K562 (cell line): ENCODE measurements around the gene CDK4. TPM values are rescaled to one million over a fixed set of nuclear protein-coding genes. Genes with fewer than 3 reads are reported as not detected.

Source experiments
- CCAR2 ChIP-seq: fragments of 200-400 bp; formaldehyde crosslinking; IDR thresholded peaks from 2 replicates; pipeline ENCODE4 v1.6.1; 2017; ENCODE audit warnings: mild to moderate bottlenecking, low read depth, low read length
- ERF ChIP-seq: fragments of 450-650 bp; formaldehyde crosslinking; IDR thresholded peaks from 2 replicates; pipeline ENCODE4 v1.4.0; 2020; ENCODE audit warnings: mild to moderate bottlenecking, mixed read lengths
- FOXJ2 ChIP-seq: fragments of 200-800 bp; sonication (Bioruptor generic); IDR thresholded peaks from 2 replicates; pipeline ENCODE4 v1.6.1; 2016; ENCODE audit warnings: missing genetic modification characterization, missing compliant biosample characterization
- FOXP1 ChIP-seq: sonication (generic); formaldehyde crosslinking; IDR thresholded peaks from 2 replicates; pipeline ENCODE4 v1.8.0; 2022; ENCODE audit warnings: mild to moderate bottlenecking, missing genetic modification reagents
- GTF2A2 ChIP-seq: IDR thresholded peaks from 2 replicates; pipeline ENCODE4 v1.6.1; 2016; ENCODE audit warnings: mild to moderate bottlenecking, missing genetic modification characterization, missing compliant biosample characterization
- MEF2A ChIP-seq: IDR thresholded peaks from 2 replicates; pipeline ENCODE4 v1.6.1; 2011; ENCODE audit warnings: low read depth, mild to moderate bottlenecking, low read length, moderate library complexity; ENCODE audit not compliant: control insufficient read depth
- POLR2AphosphoS5 ChIP-seq: IDR thresholded peaks from 2 replicates; pipeline ENCODE4 v1.6.1; 2011; ENCODE audit warnings: mild to moderate bottlenecking, low read depth, low read length, moderate library complexity; ENCODE audit not compliant: control insufficient read depth, insufficient read depth
- POLR2B ChIP-seq: fragments of 450-650 bp; IDR thresholded peaks from 2 replicates; pipeline ENCODE4 v1.6.1; 2018; ENCODE audit warnings: low read depth; ENCODE audit not compliant: partially characterized antibody
- PURB ChIP-seq: sonication (generic); formaldehyde crosslinking; IDR thresholded peaks from 2 replicates; pipeline ENCODE4 v1.9.0; 2021; ENCODE audit warnings: low read depth, mild to moderate bottlenecking, missing genetic modification reagents
- RBM25 ChIP-seq: fragments of 200-400 bp; formaldehyde crosslinking; IDR thresholded peaks from 2 replicates; pipeline ENCODE4 v1.6.1; 2018; ENCODE audit warnings: low read length, low read depth, moderate library complexity; ENCODE audit not compliant: severe bottlenecking
- SMAD3 ChIP-seq: fragments of 450-650 bp; formaldehyde crosslinking; conservative IDR thresholded peaks from 2 replicates; pipeline ENCODE4 v1.4.0; 2020; ENCODE audit warnings: mild to moderate bottlenecking
- TCFL5 ChIP-seq: fragments of 250-450 bp; sonication (Bioruptor Pico); conservative IDR thresholded peaks from 2 replicates; pipeline ENCODE4 v1.6.1; 2021; ENCODE audit warnings: mild to moderate bottlenecking, moderate library complexity, matching md5 sums
- TFAM ChIP-seq: fragments of 250-450 bp; sonication (Bioruptor Pico); conservative IDR thresholded peaks from 2 replicates; pipeline ENCODE4 v1.5.0; 2021; ENCODE audit warnings: mild to moderate bottlenecking, moderate library complexity
- XRCC3 ChIP-seq: fragments of 450-650 bp; IDR thresholded peaks from 2 replicates; pipeline ENCODE4 v1.6.1; 2017; ENCODE audit warnings: mild to moderate bottlenecking, moderate library complexity
- ZKSCAN8 ChIP-seq: fragments of 200-800 bp; sonication (Bioruptor generic); IDR thresholded peaks from 2 replicates; pipeline ENCODE4 v1.6.1; 2016; ENCODE audit warnings: missing genetic modification characterization, missing compliant biosample characterization
- ZNF121 ChIP-seq: sonication (generic); formaldehyde crosslinking; conservative IDR thresholded peaks from 2 replicates; pipeline ENCODE4 v1.8.0; 2022; ENCODE audit warnings: missing genetic modification reagents
- ZNF224 ChIP-seq: sonication (generic); formaldehyde crosslinking; IDR thresholded peaks from 2 replicates; pipeline ENCODE4 v1.8.0; 2022; ENCODE audit warnings: mild to moderate bottlenecking, missing genetic modification reagents
- ZNF695 ChIP-seq: fragments of 450-650 bp; formaldehyde crosslinking; IDR thresholded peaks from 2 replicates; pipeline ENCODE4 v1.4.0; 2020; ENCODE audit warnings: mild to moderate bottlenecking, moderate library complexity
- ZNF764 ChIP-seq: fragments of 250-450 bp; sonication (Bioruptor Pico); IDR thresholded peaks from 2 replicates; pipeline ENCODE4 v1.4.0; 2020; ENCODE audit warnings: low read depth, mild to moderate bottlenecking, moderate library complexity
- ZSCAN29 ChIP-seq: fragments of 450-650 bp; IDR thresholded peaks from 2 replicates; pipeline ENCODE4 v1.6.1; 2017
- polyA plus RNA-seq, 8 experiments: library from polyadenylated mRNA; depleted of rRNA in 4 of 8; stranded (reverse) in 5 of 8; unstranded in 3 of 8; fragments of >200 nt; fragmentation: Nextera tagmentation in 2 of 8; fragmentation: Illumina TruSeq in 1 of 8; extraction: Ambion mirVana in 2 of 8; extraction: Trizol in 1 of 8; gene quantifications; 2 replicates each; pipeline versions ENCODE4 v1.2.1 to v1.2.3, GENCODE V29; 2011 to 2014; ENCODE audit warnings: inconsistent platforms in 1 of 8, missing spikeins in 1 of 8
- total RNA-seq, 7 experiments: library from RNA; depleted of rRNA in 6 of 7; stranded (reverse); fragments of >200 nt in 6 of 7; fragmentation: Illumina TruSeq in 2 of 7; extraction: Trizol in 2 of 7; gene quantifications; 2 replicates each; pipeline versions ENCODE4 v1.2.1 to v1.2.3, GENCODE V29; 2011 to 2021; ENCODE audit warnings: low replicate concordance in 1 of 7
- TF ChIP-seq, protein P1 (sequence below): fragments of 450-650 bp; IDR thresholded peaks from 2 replicates; pipeline ENCODE4 v1.6.1; 2016
- TF ChIP-seq, protein P2 (sequence below): fragments of 450-650 bp; IDR thresholded peaks from 2 replicates; pipeline ENCODE4 v1.6.1; 2018; ENCODE audit not compliant: partially characterized antibody
- TF ChIP-seq, protein P3 (sequence below): sonication (generic); formaldehyde crosslinking; IDR thresholded peaks from 2 replicates; pipeline ENCODE4 v1.8.0; 2022; ENCODE audit warnings: missing genetic modification reagents, mild to moderate bottlenecking, moderate library complexity, borderline replicate concordance
- TF ChIP-seq, protein P4 (sequence below): sonication (generic); formaldehyde crosslinking; IDR thresholded peaks from 2 replicates; pipeline ENCODE4 v1.4.0; 2020; ENCODE audit warnings: mild to moderate bottlenecking, missing genetic modification reagents

CDK4 gene
- total and polyA plus RNA-seq, 9 of the 15 experiments (the other 6 are each of a cell fraction or from before 2014, with no cell fraction given) = 37.8 to 436 (median 238) TPM

DNA sequence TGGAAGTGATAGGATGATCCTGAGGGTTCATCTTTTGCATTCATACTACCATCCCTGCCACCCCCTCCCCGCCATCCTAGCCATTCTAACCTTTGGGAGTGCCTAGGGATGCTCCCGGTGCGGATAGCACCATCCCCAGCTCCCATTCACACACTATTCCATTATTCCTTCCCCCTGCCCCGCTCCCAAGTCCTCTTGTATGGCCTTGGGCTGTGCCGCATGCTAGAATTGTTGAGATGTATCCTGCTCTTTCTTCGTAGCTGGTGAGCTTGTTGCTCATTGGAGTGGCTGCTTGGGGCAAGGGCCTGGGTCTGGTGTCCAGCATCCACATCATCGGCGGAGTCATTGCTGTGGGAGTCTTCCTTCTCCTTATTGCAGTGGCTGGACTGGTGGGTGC, 6.6 kb downstream of the CDK4 start (continued):
- TF ChIP-seq, protein P1, sequence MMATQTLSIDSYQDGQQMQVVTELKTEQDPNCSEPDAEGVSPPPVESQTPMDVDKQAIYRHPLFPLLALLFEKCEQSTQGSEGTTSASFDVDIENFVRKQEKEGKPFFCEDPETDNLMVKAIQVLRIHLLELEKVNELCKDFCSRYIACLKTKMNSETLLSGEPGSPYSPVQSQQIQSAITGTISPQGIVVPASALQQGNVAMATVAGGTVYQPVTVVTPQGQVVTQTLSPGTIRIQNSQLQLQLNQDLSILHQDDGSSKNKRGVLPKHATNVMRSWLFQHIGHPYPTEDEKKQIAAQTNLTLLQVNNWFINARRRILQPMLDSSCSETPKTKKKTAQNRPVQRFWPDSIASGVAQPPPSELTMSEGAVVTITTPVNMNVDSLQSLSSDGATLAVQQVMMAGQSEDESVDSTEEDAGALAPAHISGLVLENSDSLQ = no peak
- TF ChIP-seq SMAD3 (CRISPR knock-in tag) (no peak), GTF2A2 (no peak), ZNF224 (CRISPR knock-in tag) (no peak), TFAM (CRISPR knock-in tag) (no peak), FOXP1 (CRISPR knock-in tag) (no peak), ZNF121 (CRISPR knock-in tag) (no peak), MEF2A (no peak), FOXJ2 (tag) (no peak), POLR2AphosphoS5 (0 out of 2 replicates have a peak, but pooled peaks have one; percentile 5), POLR2B (peak; percentile 9), ERF (CRISPR knock-in tag) (no peak), CCAR2 (no peak), TCFL5 (CRISPR knock-in tag) (no peak), ZSCAN29 (no peak), ZKSCAN8 (CRISPR knock-in tag) (no peak), RBM25 (no peak), ZNF695 (CRISPR knock-in tag) (no peak), XRCC3 (no peak), ZNF764 (CRISPR knock-in tag) (no peak), PURB (no peak)
- TF ChIP-seq, protein P2, sequence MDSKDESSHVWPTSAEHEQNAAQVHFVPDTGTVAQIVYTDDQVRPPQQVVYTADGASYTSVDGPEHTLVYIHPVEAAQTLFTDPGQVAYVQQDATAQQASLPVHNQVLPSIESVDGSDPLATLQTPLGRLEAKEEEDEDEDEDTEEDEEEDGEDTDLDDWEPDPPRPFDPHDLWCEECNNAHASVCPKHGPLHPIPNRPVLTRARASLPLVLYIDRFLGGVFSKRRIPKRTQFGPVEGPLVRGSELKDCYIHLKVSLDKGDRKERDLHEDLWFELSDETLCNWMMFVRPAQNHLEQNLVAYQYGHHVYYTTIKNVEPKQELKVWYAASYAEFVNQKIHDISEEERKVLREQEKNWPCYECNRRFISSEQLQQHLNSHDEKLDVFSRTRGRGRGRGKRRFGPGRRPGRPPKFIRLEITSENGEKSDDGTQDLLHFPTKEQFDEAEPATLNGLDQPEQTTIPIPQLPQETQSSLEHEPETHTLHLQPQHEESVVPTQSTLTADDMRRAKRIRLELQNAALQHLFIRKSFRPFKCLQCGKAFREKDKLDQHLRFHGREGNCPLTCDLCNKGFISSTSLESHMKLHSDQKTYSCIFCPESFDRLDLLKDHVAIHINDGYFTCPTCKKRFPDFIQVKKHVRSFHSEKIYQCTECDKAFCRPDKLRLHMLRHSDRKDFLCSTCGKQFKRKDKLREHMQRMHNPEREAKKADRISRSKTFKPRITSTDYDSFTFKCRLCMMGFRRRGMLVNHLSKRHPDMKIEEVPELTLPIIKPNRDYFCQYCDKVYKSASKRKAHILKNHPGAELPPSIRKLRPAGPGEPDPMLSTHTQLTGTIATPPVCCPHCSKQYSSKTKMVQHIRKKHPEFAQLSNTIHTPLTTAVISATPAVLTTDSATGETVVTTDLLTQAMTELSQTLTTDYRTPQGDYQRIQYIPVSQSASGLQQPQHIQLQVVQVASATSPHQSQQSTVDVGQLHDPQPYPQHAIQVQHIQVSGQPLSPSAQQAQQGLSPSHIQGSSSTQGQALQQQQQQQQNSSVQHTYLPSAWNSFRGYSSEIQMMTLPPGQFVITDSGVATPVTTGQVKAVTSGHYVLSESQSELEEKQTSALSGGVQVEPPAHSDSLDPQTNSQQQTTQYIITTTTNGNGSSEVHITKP = no peak
- TF ChIP-seq, protein P3, sequence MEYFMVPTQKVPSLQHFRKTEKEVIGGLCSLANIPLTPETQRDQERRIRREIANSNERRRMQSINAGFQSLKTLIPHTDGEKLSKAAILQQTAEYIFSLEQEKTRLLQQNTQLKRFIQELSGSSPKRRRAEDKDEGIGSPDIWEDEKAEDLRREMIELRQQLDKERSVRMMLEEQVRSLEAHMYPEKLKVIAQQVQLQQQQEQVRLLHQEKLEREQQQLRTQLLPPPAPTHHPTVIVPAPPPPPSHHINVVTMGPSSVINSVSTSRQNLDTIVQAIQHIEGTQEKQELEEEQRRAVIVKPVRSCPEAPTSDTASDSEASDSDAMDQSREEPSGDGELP (CRISPR knock-in tag) = no peak
- TF ChIP-seq, protein P4, sequence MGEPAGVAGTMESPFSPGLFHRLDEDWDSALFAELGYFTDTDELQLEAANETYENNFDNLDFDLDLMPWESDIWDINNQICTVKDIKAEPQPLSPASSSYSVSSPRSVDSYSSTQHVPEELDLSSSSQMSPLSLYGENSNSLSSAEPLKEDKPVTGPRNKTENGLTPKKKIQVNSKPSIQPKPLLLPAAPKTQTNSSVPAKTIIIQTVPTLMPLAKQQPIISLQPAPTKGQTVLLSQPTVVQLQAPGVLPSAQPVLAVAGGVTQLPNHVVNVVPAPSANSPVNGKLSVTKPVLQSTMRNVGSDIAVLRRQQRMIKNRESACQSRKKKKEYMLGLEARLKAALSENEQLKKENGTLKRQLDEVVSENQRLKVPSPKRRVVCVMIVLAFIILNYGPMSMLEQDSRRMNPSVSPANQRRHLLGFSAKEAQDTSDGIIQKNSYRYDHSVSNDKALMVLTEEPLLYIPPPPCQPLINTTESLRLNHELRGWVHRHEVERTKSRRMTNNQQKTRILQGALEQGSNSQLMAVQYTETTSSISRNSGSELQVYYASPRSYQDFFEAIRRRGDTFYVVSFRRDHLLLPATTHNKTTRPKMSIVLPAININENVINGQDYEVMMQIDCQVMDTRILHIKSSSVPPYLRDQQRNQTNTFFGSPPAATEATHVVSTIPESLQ (CRISPR knock-in tag) = no peak
